Measurements from ENCODE around the gene CHIT1. TPM values are rescaled to one million over a fixed set of nuclear protein-coding genes. Genes with fewer than 3 reads are reported as not detected.

The CHIT1 gene
- total and polyA plus RNA-seq, 8 donors: 0.09 to 3.0 (median 0.24) TPM; not detected in 1

- ATAC-seq (no peak), DNase-seq (no peak)
- peaks cover 0 to 7% of the 10 kb centered on the region in 2 donors for H3K4me1 ChIP-seq
- no peak for TF ChIP-seq CTCF (IDR thresholded peaks at IDR 0.05)
- H3K27ac ChIP-seq: no peak overlapping the region
- no peak overlapping the region for H3K4me3 ChIP-seq
- intact Hi-C loops (cut with DNase I): no loop called here
- no peaks in the 10 kb centered on the region for H3K36me3 ChIP-seq
- H3K27me3 ChIP-seq: no peaks in the 10 kb centered on the region
- H3K9me3 ChIP-seq: no peaks in the 10 kb centered on the region
These were observed 59.5 kb downstream of the CHIT1 start for GRCh38 chr1:203169770-203170520.

GRCh38 chr1:203168991-203169390 lies 60.5 kb downstream of the CHIT1 start:
- TF ChIP-seq CTCF (IDR thresholded peaks at IDR 0.05): no peak
- no peak overlapping the region for H3K27ac ChIP-seq
- H3K9me3 ChIP-seq: no peaks in the 10 kb centered on the region
- no peak overlapping the region for H3K4me3 ChIP-seq
- intact Hi-C loops (cut with DNase I): no loop called here
- DNase-seq (no peak), ATAC-seq (no peak)
- no peaks in the 10 kb centered on the region for H3K36me3 ChIP-seq
- peaks cover 0 to 6% of the 10 kb centered on the region in 2 donors for H3K4me1 ChIP-seq
- no peaks in the 10 kb centered on the region for H3K27me3 ChIP-seq

- TF ChIP-seq CTCF (IDR thresholded peaks at IDR 0.05): no peak
- DNase-seq (no peak), ATAC-seq (no peak)
- intact Hi-C loops (cut with DNase I): no loop called here
- no peak overlapping the region for H3K27ac ChIP-seq
- no peak overlapping the region for H3K4me3 ChIP-seq
- H3K27me3 ChIP-seq: no peaks in the 10 kb centered on the region
- no peaks in the 10 kb centered on the region for H3K9me3 ChIP-seq
- H3K4me1 ChIP-seq: peaks cover 0 to 6% of the 10 kb centered on the region in 2 donors
- no peaks in the 10 kb centered on the region for H3K36me3 ChIP-seq
These were observed 61.2 kb downstream of the CHIT1 start for GRCh38 chr1:203168256-203168786.

- no peak overlapping the region for H3K4me3 ChIP-seq
- H3K4me1 ChIP-seq: peaks cover 0 to 6% of the 10 kb centered on the region in 2 donors
- no peak for TF ChIP-seq CTCF (IDR thresholded peaks at IDR 0.05)
- no peak overlapping the region for H3K27ac ChIP-seq
- no peaks in the 10 kb centered on the region for H3K27me3 ChIP-seq
- no peak for DNase-seq
- no peaks in the 10 kb centered on the region for H3K36me3 ChIP-seq
- ATAC-seq: no peak
- intact Hi-C loops (cut with DNase I): no loop called here
- no peaks in the 10 kb centered on the region for H3K9me3 ChIP-seq
These were observed 61.6 kb downstream of the CHIT1 start for GRCh38 chr1:203167913-203168200.

GRCh38 chr1:203167026-203167912 lies 62.2 kb downstream of the CHIT1 start:
- intact Hi-C loops (cut with DNase I): no loop called here
- H3K27ac ChIP-seq: no peak overlapping the region
- no peaks in the 10 kb centered on the region for H3K36me3 ChIP-seq
- no peaks in the 10 kb centered on the region for H3K9me3 ChIP-seq
- no peak for ATAC-seq
- no peak for DNase-seq
- no peak for TF ChIP-seq CTCF (IDR thresholded peaks at IDR 0.05)
- peaks cover 0 to 4% of the 10 kb centered on the region in 2 donors for H3K27me3 ChIP-seq
- H3K4me3 ChIP-seq: no peak overlapping the region
- H3K4me1 ChIP-seq: no peaks in the 10 kb centered on the region
